NT2/D1 (cell line): Measurements from ENCODE around the gene KATNAL1.
A peak's percentile ranks its signal among the peaks of the same experiment; 100 is the strongest.

Source experiments
- DNase-seq: peaks from one replicate; pipeline ENCODE4 v3.0.0-alpha.2; 2011; ENCODE audit warnings: low read depth, low spot score
- H3K27me3 ChIP-seq: 2 replicates; pipeline ENCODE4 v1.6.0; 2011; ENCODE audit warnings: mild to moderate bottlenecking; ENCODE audit not compliant: insufficient read length, insufficient read depth
- H3K36me3 ChIP-seq: 2 replicates; pipeline ENCODE4 v1.6.1; 2011; ENCODE audit warnings: mild to moderate bottlenecking, low read length, mixed read lengths; ENCODE audit not compliant: insufficient read depth, insufficient read length
- H3K4me1 ChIP-seq: 2 replicates; pipeline ENCODE4 v1.5.1; 2011; ENCODE audit not compliant: insufficient read depth, insufficient read length
- H3K4me3 ChIP-seq: 2 replicates; pipeline ENCODE4 v1.5.1; 2011; ENCODE audit warnings: low read depth; ENCODE audit not compliant: insufficient read length
- H3K9ac ChIP-seq: 2 replicates; pipeline ENCODE4 v1.6.0; 2011; ENCODE audit warnings: low read depth; ENCODE audit not compliant: insufficient read length
- H3K9me3 ChIP-seq: 2 replicates; pipeline ENCODE4 v1.5.1; 2011; ENCODE audit warnings: mild to moderate bottlenecking, low read length; ENCODE audit not compliant: insufficient read depth
- SUZ12 ChIP-seq: IDR thresholded peaks from 2 replicates; pipeline ENCODE4 v1.6.1; 2011; ENCODE audit not compliant: insufficient read length, insufficient read depth; ENCODE audit errors: extremely low read depth
- YY1 ChIP-seq: IDR thresholded peaks from 2 replicates; pipeline ENCODE4 v1.6.1; 2011; ENCODE audit not compliant: insufficient read length, insufficient read depth
- ZNF274 ChIP-seq: IDR thresholded peaks from 2 replicates; pipeline ENCODE4 v1.6.1; 2011; ENCODE audit warnings: mild to moderate bottlenecking, low read depth, low read length

The KATNAL1 gene

GRCh38 chr13:30196025-30196424 lies 111.3 kb downstream of the KATNAL1 start:
- no peaks in the 10 kb centered on the region for H3K27me3 ChIP-seq
- no peaks in the 10 kb centered on the region for H3K9me3 ChIP-seq
- DNase-seq, result peak; percentile 28
- H3K9ac ChIP-seq, result no peak overlapping the region
- TF ChIP-seq SUZ12 (no peak), ZNF274 (no peak), YY1 (no peak)
- no peaks in the 10 kb centered on the region for H3K36me3 ChIP-seq
- no peak overlapping the region for H3K4me3 ChIP-seq
- H3K4me1 ChIP-seq, result no peaks in the 10 kb centered on the region

DNA sequence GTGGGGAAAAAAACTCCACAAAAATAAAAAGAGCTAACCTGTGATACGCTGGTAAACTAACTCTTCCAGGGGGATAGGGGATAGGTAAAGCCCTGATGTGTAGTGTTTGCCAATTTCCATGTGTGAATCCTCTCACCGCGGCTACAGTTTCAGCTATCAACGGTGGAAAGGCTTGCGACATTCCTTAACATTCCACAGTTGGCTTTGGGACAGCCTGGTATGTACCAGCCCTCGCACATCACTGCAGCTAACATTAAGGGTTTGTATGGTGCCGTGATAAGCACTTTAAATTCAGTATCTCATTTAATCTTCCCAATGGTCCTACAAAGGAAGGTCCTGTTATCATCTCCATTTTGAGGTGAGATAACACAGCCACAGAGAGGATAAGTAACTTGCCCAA lies 112.4 kb downstream of the KATNAL1 start:
- H3K9ac ChIP-seq, result no peak overlapping the region
- H3K27me3 ChIP-seq, result no peaks in the 10 kb centered on the region
- DNase-seq, result no peak
- H3K9me3 ChIP-seq, result no peaks in the 10 kb centered on the region
- H3K4me1 ChIP-seq, result no peaks in the 10 kb centered on the region
- H3K36me3 ChIP-seq, result no peaks in the 10 kb centered on the region
- TF ChIP-seq ZNF274, result no peak
- no peak for TF ChIP-seq YY1
- TF ChIP-seq SUZ12, result no peak
- H3K4me3 ChIP-seq, result no peak overlapping the region

DNA sequence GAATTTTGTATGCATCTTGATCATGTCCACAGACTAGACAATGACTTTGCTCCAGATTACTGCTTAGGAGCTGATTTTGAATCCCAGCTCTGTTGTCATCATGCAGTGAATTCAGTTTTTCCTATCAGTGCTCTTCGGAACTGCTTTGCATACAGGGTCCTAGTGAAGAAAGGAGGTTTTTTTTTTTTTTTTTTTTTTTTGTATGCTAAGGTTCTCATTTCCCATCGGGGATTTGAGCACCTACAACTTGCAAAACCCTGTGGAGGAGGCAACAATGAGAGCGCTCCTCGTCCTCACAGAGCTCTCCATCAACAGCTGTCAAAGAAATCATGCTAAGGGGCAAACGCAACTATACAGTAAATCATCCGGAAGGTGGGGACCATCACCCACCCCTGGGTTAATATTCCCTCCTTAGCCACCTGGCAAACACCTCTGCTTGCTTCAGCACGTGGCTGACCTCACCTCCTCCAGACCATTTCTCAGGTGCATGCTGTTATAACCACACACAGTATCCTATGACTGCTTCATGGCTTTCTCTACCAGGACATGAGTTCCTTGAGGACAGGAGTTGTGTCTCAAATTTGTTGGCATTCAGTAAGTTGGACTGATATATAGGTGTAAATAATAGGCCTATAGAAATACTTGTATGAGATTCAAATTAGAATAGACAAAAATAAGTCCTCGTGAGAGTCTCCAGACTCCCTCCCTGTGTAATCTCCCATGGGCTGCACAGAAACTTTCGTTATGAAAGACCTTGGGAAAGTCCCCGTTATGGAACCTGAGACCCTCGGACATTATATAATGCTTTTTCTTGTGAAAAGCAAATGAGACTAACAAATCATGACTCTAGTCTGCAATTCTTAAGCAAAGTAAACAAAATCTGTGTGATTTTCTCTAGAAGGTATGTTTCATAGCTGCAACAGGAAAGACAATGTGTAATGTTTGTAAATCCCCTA lies 113.8 kb downstream of the KATNAL1 start:
- TF ChIP-seq YY1 (no peak), ZNF274 (no peak), SUZ12 (no peak)
- Histone ChIP-seq H3K4me3 (no peak overlapping the region), H3K9ac (no peak overlapping the region), H3K36me3 (no peaks in the 10 kb centered on the region), H3K27me3 (no peaks in the 10 kb centered on the region), H3K4me1 (no peaks in the 10 kb centered on the region), H3K9me3 (no peaks in the 10 kb centered on the region)
- DNase-seq, result no peak

DNA sequence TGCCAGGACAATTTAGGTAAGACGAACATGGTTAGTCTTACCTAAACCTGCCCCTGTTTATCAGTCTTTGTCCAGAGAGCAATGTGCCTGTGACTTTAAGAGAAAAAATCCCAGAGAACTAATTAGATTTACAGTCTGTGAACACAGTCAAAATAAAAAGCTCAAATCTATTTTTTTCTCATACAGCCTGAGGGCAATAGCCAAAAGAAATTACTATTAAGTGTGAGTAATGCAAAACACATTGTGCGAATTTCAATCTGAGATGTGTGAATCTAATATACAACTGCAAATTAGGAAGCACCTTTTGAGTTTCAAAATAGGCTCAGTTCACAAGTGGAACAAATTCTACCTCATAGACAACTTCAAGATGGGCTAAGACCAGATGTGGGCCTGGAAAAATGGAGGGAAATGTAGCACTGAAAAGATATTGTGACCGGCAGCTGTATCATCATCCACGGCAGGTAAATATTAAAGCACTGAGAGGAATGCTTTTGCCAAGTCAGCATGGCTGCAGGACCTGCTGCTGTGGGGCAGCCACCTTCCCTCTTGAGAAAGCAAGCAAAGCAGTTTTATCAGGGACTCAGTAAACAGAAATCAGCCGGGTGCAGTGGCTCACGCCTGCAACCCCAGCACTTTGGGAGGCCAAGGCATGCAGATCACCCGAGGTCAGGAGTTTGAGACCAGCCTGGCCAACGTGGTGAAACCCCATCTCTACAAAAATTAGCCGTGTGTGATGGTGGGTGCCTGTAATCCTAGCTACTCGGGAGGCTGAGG lies 114.8 kb downstream of the KATNAL1 start:
- no peak overlapping the region for H3K9ac ChIP-seq
- DNase-seq, result no peak
- no peaks in the 10 kb centered on the region for H3K4me1 ChIP-seq

DNA sequence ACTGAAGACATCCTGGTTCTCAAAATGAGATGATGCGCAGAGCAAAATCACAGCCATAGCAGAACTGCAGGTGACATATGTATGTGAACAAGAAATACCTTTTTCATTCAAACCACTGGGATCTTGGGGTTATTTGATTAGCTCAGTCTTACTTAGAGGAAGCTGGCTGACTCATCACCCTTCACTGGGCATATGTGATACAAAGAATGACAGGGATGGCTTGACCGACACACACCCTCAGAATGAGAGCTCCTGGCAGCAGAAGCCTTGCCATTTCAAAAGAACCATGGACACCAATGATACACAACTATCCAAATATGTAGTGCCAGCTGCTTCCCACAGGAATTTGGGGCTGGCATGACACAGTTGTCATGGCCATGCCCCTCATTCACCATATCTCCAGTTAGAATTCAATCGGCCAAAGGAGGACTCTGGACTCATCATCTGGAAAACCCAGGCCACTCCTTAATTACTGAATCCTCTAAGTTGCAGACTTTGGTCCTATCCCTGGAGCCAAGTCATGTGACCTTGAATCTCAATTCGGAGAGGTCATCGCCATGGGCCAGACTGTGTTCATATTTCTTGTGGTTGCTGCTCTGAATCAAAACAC lies 115.8 kb downstream of the KATNAL1 start:
- Histone ChIP-seq H3K36me3 (no peaks in the 10 kb centered on the region), H3K9ac (no peak overlapping the region), H3K9me3 (no peaks in the 10 kb centered on the region), H3K4me1 (no peaks in the 10 kb centered on the region), H3K27me3 (no peaks in the 10 kb centered on the region), H3K4me3 (no peak overlapping the region)
- no peak for DNase-seq
- no peak for TF ChIP-seq YY1
- no peak for TF ChIP-seq SUZ12
- TF ChIP-seq ZNF274, result no peak

More for the DNA sequence above, 114.8 kb downstream of the KATNAL1 start:
- no peak for TF ChIP-seq ZNF274
- TF ChIP-seq YY1, result no peak
- no peak for TF ChIP-seq SUZ12
- no peaks in the 10 kb centered on the region for H3K9me3 ChIP-seq
- no peaks in the 10 kb centered on the region for H3K36me3 ChIP-seq
- H3K4me3 ChIP-seq, result no peak overlapping the region
- H3K27me3 ChIP-seq, result no peaks in the 10 kb centered on the region

- Histone ChIP-seq H3K9me3 (no peaks in the 10 kb centered on the region), H3K4me3 (no peak overlapping the region), H3K9ac (no peak overlapping the region), H3K4me1 (no peaks in the 10 kb centered on the region), H3K27me3 (no peaks in the 10 kb centered on the region), H3K36me3 (no peaks in the 10 kb centered on the region)
- TF ChIP-seq YY1, result no peak
- no peak for TF ChIP-seq SUZ12
- TF ChIP-seq ZNF274, result no peak
- DNase-seq, result no peak
Measured at GRCh38 chr13:30186634-30187415, 120.5 kb downstream of the KATNAL1 start.
